ENCODE measurements around the gene APLP2. TPM values are rescaled to one million over a fixed set of nuclear protein-coding genes. Genes with fewer than 3 reads are reported as not detected.

Gene APLP2
- total RNA-seq, 1 experiment from 2014 or later, result 350 TPM

DNA sequence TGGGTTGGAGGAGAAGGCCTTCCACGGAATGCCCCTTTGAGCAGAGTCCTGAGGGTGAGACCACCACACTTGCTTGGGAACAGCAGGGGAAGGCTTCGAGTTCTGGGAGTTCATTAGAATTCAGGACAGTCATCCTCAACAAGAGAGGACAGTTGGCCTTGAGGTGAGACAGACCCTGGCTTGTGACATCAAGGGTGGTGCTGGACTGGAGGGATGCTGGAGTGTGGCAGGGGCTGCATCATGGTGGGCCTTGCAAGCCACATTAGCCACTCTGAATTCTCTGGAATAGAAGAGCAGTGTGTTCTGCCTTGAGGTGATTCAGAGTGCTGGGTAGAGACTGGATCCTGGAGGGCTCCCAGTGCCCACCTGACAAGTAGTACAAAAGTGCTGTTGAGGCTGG is 26.3 kb downstream of the APLP2 start:
- H4K20me1 ChIP-seq (ENCODE audit: insufficient read depth), result peaks cover 19% of the 10 kb centered on the region; the same call in 1 of the 2 replicates
- H3K36me3 ChIP-seq (ENCODE audit: low read depth), result no peaks in the 10 kb centered on the region
- no peaks in the 10 kb centered on the region for H3K27me3 ChIP-seq (ENCODE audit: insufficient read depth, low read depth)
- H3K4me2 ChIP-seq, result no peak overlapping the region
- H3K9me2 ChIP-seq (ENCODE audit: insufficient read depth), result no peaks in the 10 kb centered on the region
- H3K4me3 ChIP-seq, result no peak overlapping the region
- DNase-seq, result no peak
- H2AFZ ChIP-seq, result no peak overlapping the region
- ChIA-PET CTCF (no interaction called here), POLR2A (ENCODE audit: unreplicated experiment) (no interaction called here)
- H3K4me1 ChIP-seq (replicated peaks; ENCODE audit: insufficient read depth), result no peaks in the 10 kb centered on the region
- intact Hi-C loops (cut with micrococcal nuclease; ENCODE audit: unreplicated experiment), result no loop called here
- BruUV-seq (replicated peaks), result no TSS peak
- H3F3A ChIP-seq (ENCODE audit: insufficient read depth, low read depth), result peaks cover 5% of the 10 kb centered on the region; the same call in 1 of the 2 replicates
- no peaks in the 10 kb centered on the region for H3K9me3 ChIP-seq (ENCODE audit: insufficient read depth, low read depth)
- H3K79me2 ChIP-seq (ENCODE audit: low read depth), result peaks cover 81% of the 10 kb centered on the region
- H3K27ac ChIP-seq, result no peak overlapping the region
- TF ChIP-seq, protein P1, sequence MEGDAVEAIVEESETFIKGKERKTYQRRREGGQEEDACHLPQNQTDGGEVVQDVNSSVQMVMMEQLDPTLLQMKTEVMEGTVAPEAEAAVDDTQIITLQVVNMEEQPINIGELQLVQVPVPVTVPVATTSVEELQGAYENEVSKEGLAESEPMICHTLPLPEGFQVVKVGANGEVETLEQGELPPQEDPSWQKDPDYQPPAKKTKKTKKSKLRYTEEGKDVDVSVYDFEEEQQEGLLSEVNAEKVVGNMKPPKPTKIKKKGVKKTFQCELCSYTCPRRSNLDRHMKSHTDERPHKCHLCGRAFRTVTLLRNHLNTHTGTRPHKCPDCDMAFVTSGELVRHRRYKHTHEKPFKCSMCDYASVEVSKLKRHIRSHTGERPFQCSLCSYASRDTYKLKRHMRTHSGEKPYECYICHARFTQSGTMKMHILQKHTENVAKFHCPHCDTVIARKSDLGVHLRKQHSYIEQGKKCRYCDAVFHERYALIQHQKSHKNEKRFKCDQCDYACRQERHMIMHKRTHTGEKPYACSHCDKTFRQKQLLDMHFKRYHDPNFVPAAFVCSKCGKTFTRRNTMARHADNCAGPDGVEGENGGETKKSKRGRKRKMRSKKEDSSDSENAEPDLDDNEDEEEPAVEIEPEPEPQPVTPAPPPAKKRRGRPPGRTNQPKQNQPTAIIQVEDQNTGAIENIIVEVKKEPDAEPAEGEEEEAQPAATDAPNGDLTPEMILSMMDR (conservative IDR thresholded peaks at IDR 0.05), result no peak
- TF ChIP-seq EZH2 (IDR thresholded peaks at IDR 0.05; ENCODE audit: low read depth), result no peak

GRCh38 chr11:130096823-130097222 is 27.1 kb downstream of the APLP2 start:
- no peak for TF ChIP-seq EZH2 (IDR thresholded peaks at IDR 0.05; ENCODE audit: low read depth)
- TF ChIP-seq, protein P1 (conservative IDR thresholded peaks at IDR 0.05), result no peak
- Histone ChIP-seq H3K4me3 (no peak overlapping the region), H3K4me1 (replicated peaks; ENCODE audit: insufficient read depth) (no peaks in the 10 kb centered on the region), H3K27me3 (ENCODE audit: insufficient read depth, low read depth) (no peaks in the 10 kb centered on the region), H3F3A (ENCODE audit: insufficient read depth, low read depth) (peaks cover 5% of the 10 kb centered on the region; the same call in 1 of the 2 replicates), H3K36me3 (ENCODE audit: low read depth) (no peaks in the 10 kb centered on the region), H3K9me2 (ENCODE audit: insufficient read depth) (no peaks in the 10 kb centered on the region), H3K9me3 (ENCODE audit: insufficient read depth, low read depth) (no peaks in the 10 kb centered on the region), H3K4me2 (no peak overlapping the region), H3K27ac (no peak overlapping the region), H2AFZ (no peak overlapping the region), H4K20me1 (ENCODE audit: insufficient read depth) (peaks cover 23% of the 10 kb centered on the region; the same call in 1 of the 2 replicates), H3K79me2 (ENCODE audit: low read depth) (peaks cover 87% of the 10 kb centered on the region)
- ChIA-PET POLR2A (ENCODE audit: unreplicated experiment) (no interaction called here), CTCF (no interaction called here)
- BruUV-seq (replicated peaks), result no TSS peak
- no peak for DNase-seq
- intact Hi-C loops (cut with micrococcal nuclease; ENCODE audit: unreplicated experiment), result no loop called here

DNA sequence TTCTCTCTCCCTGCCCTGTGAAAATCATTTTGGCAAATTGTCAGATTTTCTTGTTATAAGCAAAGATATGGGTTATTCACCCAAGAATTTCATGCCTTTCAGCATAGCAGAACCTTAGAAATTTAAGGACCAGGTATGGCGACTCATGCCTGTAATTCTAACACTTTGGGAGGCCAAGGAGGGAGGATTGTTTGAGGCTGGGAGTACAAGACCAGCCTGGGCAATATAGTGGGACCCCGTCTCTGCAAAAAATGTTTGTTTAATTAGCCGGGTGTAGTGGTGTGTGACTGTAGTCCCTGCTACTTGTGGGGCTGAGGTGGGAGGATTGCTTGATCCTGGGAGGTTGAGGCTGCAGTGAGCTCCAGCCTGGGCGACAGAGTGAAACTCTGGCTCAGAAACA is 27.6 kb downstream of the APLP2 start:
- Histone ChIP-seq H4K20me1 (ENCODE audit: insufficient read depth) (peaks cover 23% of the 10 kb centered on the region; the same call in 1 of the 2 replicates), H3F3A (ENCODE audit: insufficient read depth, low read depth) (peaks cover 5% of the 10 kb centered on the region; the same call in 1 of the 2 replicates), H3K79me2 (ENCODE audit: low read depth) (peaks cover 92% of the 10 kb centered on the region), H3K9me3 (ENCODE audit: insufficient read depth, low read depth) (no peaks in the 10 kb centered on the region), H3K4me1 (replicated peaks; ENCODE audit: insufficient read depth) (no peaks in the 10 kb centered on the region), H3K9me2 (ENCODE audit: insufficient read depth) (no peaks in the 10 kb centered on the region), H3K4me3 (no peak overlapping the region), H3K27ac (no peak overlapping the region), H3K27me3 (ENCODE audit: insufficient read depth, low read depth) (no peaks in the 10 kb centered on the region), H3K4me2 (no peak overlapping the region), H3K36me3 (ENCODE audit: low read depth) (no peaks in the 10 kb centered on the region), H2AFZ (no peak overlapping the region)
- no peak for TF ChIP-seq EZH2 (IDR thresholded peaks at IDR 0.05; ENCODE audit: low read depth)
- TF ChIP-seq, protein P1 (conservative IDR thresholded peaks at IDR 0.05), result no peak
- no peak for DNase-seq
- intact Hi-C loops (cut with micrococcal nuclease; ENCODE audit: unreplicated experiment), result no loop called here
- no TSS peak for BruUV-seq (replicated peaks)
- POLR2A ChIA-PET (ENCODE audit: unreplicated experiment), result no interaction called here
- CTCF ChIA-PET, result no interaction called here

Measured in PC-9 (cell line).